KOPT-K1 (cell line): ENCODE data around the gene UBE2C.

Source experiments
- H3K27ac ChIP-seq: fragments of 200-600 bp; sonication (generic); 2 replicates; pipeline ENCODE4 v1.5.1; 2016; ENCODE audit warnings: antibody characterized with exemption, mild to moderate bottlenecking, low read depth, low read length; ENCODE audit not compliant: poor library complexity, severe bottlenecking
- H3K36me3 ChIP-seq: fragments of 200-600 bp; sonication (generic); 2 replicates; pipeline ENCODE4 v1.5.1; 2017; ENCODE audit warnings: antibody characterized with exemption, mild to moderate bottlenecking, low read length, moderate library complexity; ENCODE audit not compliant: insufficient read depth
- H3K9me3 ChIP-seq: fragments of 200-600 bp; sonication (generic); 2 replicates; pipeline ENCODE4 v1.5.1; 2017; ENCODE audit warnings: antibody characterized with exemption, low read length, mild to moderate bottlenecking; ENCODE audit not compliant: insufficient read depth, poor library complexity, severe bottlenecking

UBE2C gene

DNA sequence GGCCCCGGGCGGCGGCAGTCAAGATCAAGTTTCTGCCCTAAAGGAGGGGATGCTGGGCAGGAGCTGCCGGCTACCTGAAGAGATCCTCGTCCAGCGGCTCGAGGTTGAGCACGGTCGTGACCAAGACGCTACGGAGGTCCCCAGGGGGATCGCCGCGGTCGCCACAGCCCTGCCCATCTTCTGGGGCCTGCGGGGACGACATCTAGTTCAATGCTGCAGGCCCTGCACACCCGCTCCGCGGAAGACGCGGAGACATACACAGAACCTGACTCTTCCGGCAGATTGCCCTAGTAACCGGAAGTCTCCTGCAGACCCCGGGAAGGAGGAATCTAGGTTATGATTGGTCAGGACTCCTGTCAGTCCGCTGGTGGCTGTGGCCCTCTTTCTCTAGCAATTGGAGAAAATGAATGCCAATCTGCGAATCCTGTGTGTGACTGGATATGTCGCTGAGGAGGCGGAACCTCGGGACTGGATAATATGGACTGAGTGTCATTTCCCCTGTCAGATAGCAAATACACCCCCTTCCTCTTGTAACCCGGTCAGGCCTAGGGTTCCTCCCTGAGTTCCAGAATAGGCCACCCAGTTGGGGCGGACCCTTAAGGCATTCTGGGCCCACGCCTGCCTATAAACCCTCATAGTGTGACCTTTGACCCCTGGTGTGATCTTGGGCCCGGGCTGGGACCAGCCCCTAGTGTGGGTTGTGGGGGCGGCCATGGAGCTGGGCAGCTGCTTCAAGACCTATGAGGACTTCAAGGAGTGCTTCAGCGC is 44.9 kb downstream of the UBE2C start, which contains the start of the genes ACOT8 and ZSWIM3:
ACOT8 (minus strand) TSS at position 279 of the 768 bp plus-strand sequence; CDS start at position 202, 77 bp downstream.
ZSWIM3 (plus strand) TSS at position 501 of the 768 bp plus-strand sequence; CDS start at position 713, 212 bp downstream.
- Histone ChIP-seq H3K27ac (peak within 1 kb of the TSS; percentile 84), H3K36me3 (peaks cover 23% of the 10 kb centered on the region), H3K9me3 (no peaks in the 10 kb centered on the region)

GRCh38 chr20:45857882-45858216 is 45.4 kb downstream of the UBE2C start:
- Histone ChIP-seq H3K27ac (peak overlapping the region; percentile 84), H3K9me3 (no peaks in the 10 kb centered on the region)

GRCh38 chr20:45859916-45860315 is 47.5 kb downstream of the UBE2C start:
- H3K36me3 ChIP-seq = peaks cover 6% of the 10 kb centered on the region; the same call in 1 of the 2 replicates
- no peak overlapping the region for H3K27ac ChIP-seq
- no peaks in the 10 kb centered on the region for H3K9me3 ChIP-seq

More at GRCh38 chr20:45857882-45858216, 45.4 kb downstream of the UBE2C start:
- H3K36me3 ChIP-seq = peaks cover 18% of the 10 kb centered on the region

- H3K27ac ChIP-seq = no peak overlapping the region
- no peaks in the 10 kb centered on the region for H3K9me3 ChIP-seq
- 0 out of 2 replicates have a peak, but pooled peaks cover 4% of the 10 kb centered on the region for H3K36me3 ChIP-seq
These were observed 48.2 kb downstream of the UBE2C start for GRCh38 chr20:45860560-45861220.

- H3K9me3 ChIP-seq = no peaks in the 10 kb centered on the region
- no peak overlapping the region for H3K27ac ChIP-seq
- 0 out of 2 replicates have a peak, but pooled peaks cover 4% of the 10 kb centered on the region for H3K36me3 ChIP-seq
These were observed 49.0 kb downstream of the UBE2C start for GRCh38 chr20:45861221-45862075.

- Histone ChIP-seq H3K27ac (no peak overlapping the region), H3K9me3 (no peaks in the 10 kb centered on the region), H3K36me3 (0 out of 2 replicates have a peak, but pooled peaks cover 4% of the 10 kb centered on the region)
These were observed 51.4 kb downstream of the UBE2C start for GRCh38 chr20:45863543-45864470.

GRCh38 chr20:45866454-45866853 is 54.0 kb downstream of the UBE2C start:
- Histone ChIP-seq H3K27ac (no peak overlapping the region), H3K36me3 (0 out of 2 replicates have a peak, but pooled peaks cover 4% of the 10 kb centered on the region), H3K9me3 (no peaks in the 10 kb centered on the region)
